GM23338 (cell line): ENCODE data around the gene APEX1. TPM values are rescaled to one million over a fixed set of nuclear protein-coding genes. Genes with fewer than 3 reads are reported as not detected.

Experiments used
- ATAC-seq: fragments of 200-7000 bp; cut with Tn5 transposase; 3 replicates; pipeline ENCODE4 v1.9.1; 2020
- DNase-seq: peaks from one replicate; pipeline ENCODE4 v3.0.0-alpha.2; 2015; ENCODE audit warnings: low spot score
- H2AFZ ChIP-seq: fragments of 200-600 bp; sonication (generic); 2 replicates; pipeline ENCODE4 v1.8.0; 2016; ENCODE audit warnings: antibody characterized with exemption, mild to moderate bottlenecking, moderate library complexity
- H3F3A ChIP-seq: fragments of 200-600 bp; sonication (generic); replicated peaks from 2 replicates; pipeline ENCODE4 v1.8.0; 2017; ENCODE audit warnings: antibody characterized with exemption, mixed run types, low read depth
- H3K27ac ChIP-seq: fragments of 200-600 bp; sonication (generic); 2 replicates; pipeline ENCODE4 v1.6.1; 2016; ENCODE audit warnings: low read depth
- H3K27me3 ChIP-seq: fragments of 200-600 bp; sonication (generic); 2 replicates; pipeline ENCODE4 v1.8.0; 2016; ENCODE audit warnings: mild to moderate bottlenecking, mixed run types, moderate library complexity; ENCODE audit not compliant: insufficient read depth
- H3K36me3 ChIP-seq: fragments of 200-600 bp; sonication (generic); 2 replicates; pipeline ENCODE4 v1.8.0; 2016; ENCODE audit warnings: mild to moderate bottlenecking; ENCODE audit not compliant: insufficient read depth
- H3K4me1 ChIP-seq: fragments of 200-600 bp; sonication (generic); 2 replicates; pipeline ENCODE4 v1.8.0; 2016; ENCODE audit warnings: mild to moderate bottlenecking, moderate library complexity; ENCODE audit not compliant: insufficient read depth
- H3K4me2 ChIP-seq: fragments of 200-600 bp; sonication (generic); 2 replicates; pipeline ENCODE4 v1.7.1; 2017; ENCODE audit warnings: mixed run types
- H3K4me3 ChIP-seq: fragments of 200-600 bp; sonication (generic); 2 replicates; pipeline ENCODE4 v1.6.1; 2016; ENCODE audit warnings: mixed run types
- H3K79me2 ChIP-seq: fragments of 200-600 bp; sonication (generic); replicated peaks from 2 replicates; pipeline ENCODE4 v1.8.0; 2017; ENCODE audit warnings: mild to moderate bottlenecking; ENCODE audit not compliant: insufficient read depth
- H3K9me2 ChIP-seq: fragments of 200-600 bp; sonication (generic); 2 replicates; pipeline ENCODE4 v1.8.0; 2017; ENCODE audit not compliant: insufficient read depth
- H4K20me1 ChIP-seq: fragments of 200-600 bp; sonication (generic); replicated peaks from 2 replicates; pipeline ENCODE4 v1.8.0; 2017; ENCODE audit warnings: mild to moderate bottlenecking; ENCODE audit not compliant: insufficient read depth
- H3K27ac Mint-ChIP-seq: 2 replicates; pipeline ENCODE4 v1.8.0; 2020; ENCODE audit warnings: inconsistent platforms, mild to moderate bottlenecking, moderate library complexity, mixed read lengths
- H3K27me3 Mint-ChIP-seq: 3 replicates; pipeline ENCODE4 v1.8.0; 2022; ENCODE audit warnings: low read depth, mild to moderate bottlenecking, moderate library complexity, mixed read lengths, inconsistent platforms; ENCODE audit not compliant: insufficient read depth, poor library complexity
- H3K36me3 Mint-ChIP-seq: 3 replicates; pipeline ENCODE4 v1.8.0; 2021; ENCODE audit warnings: low read depth, mild to moderate bottlenecking, inconsistent platforms, moderate library complexity, mixed read lengths
- H3K4me1 Mint-ChIP-seq: 3 replicates; pipeline ENCODE4 v1.8.0; 2020; ENCODE audit warnings: mild to moderate bottlenecking, inconsistent platforms, mixed read lengths
- H3K4me3 Mint-ChIP-seq: 3 replicates; pipeline ENCODE4 v1.8.0; 2021; ENCODE audit warnings: moderate library complexity, mild to moderate bottlenecking, inconsistent platforms, mixed read lengths
- H3K9me3 Mint-ChIP-seq: 3 replicates; pipeline ENCODE4 v1.8.0; 2020; ENCODE audit warnings: moderate library complexity, mild to moderate bottlenecking, inconsistent platforms, mixed read lengths
- CREB1 ChIP-seq: fragments of 250-450 bp; sonication (Bioruptor Pico); IDR thresholded peaks from 2 replicates; pipeline ENCODE4 v1.5.0; 2020; ENCODE audit warnings: low read depth, mild to moderate bottlenecking, moderate library complexity
- EZH2 ChIP-seq: fragments of 200-600 bp; sonication (generic); IDR thresholded peaks from one replicate; pipeline ENCODE4 v1.8.0; 2017; ENCODE audit warnings: antibody characterized with exemption, mild to moderate bottlenecking, low read depth; ENCODE audit not compliant: unreplicated experiment
- EZH2phosphoT487 ChIP-seq: fragments of 200-600 bp; sonication (generic); IDR thresholded peaks from one replicate; pipeline ENCODE4 v1.8.1; 2018; ENCODE audit warnings: antibody characterized with exemption; ENCODE audit not compliant: unreplicated experiment
- JUNB ChIP-seq: IDR thresholded peaks from one replicate; pipeline ENCODE4 v1.6.1; 2016; ENCODE audit warnings: antibody characterized with exemption; ENCODE audit not compliant: unreplicated experiment
- NANOG ChIP-seq: IDR thresholded peaks from 2 replicates; pipeline ENCODE4 v1.6.1; 2016; ENCODE audit warnings: antibody characterized with exemption, borderline replicate concordance
- POLR2AphosphoS5 ChIP-seq: IDR thresholded peaks from 2 replicates; pipeline ENCODE4 v1.6.1; 2016; ENCODE audit warnings: antibody characterized with exemption, low read depth
- STAT1 ChIP-seq: IDR thresholded peaks from one replicate; pipeline ENCODE4 v1.6.1; 2016; ENCODE audit warnings: antibody characterized with exemption; ENCODE audit not compliant: unreplicated experiment
- ZNF331 ChIP-seq: fragments of 250-450 bp; sonication (Bioruptor Pico); IDR thresholded peaks from 2 replicates; pipeline ENCODE4 v1.5.0; 2020; ENCODE audit warnings: low read depth, mild to moderate bottlenecking, moderate library complexity
- polyA plus RNA-seq: library from polyadenylated mRNA; unstranded; fragments of >200 nt; fragmentation: Nextera tagmentation; extraction: Ambion mirVana; gene quantifications from 2 replicates; pipeline ENCODE4 v1.2.1, GENCODE V29; 2016
- total RNA-seq: library from RNA; depleted of rRNA; stranded (reverse); fragments of >200 nt; shearing (Covaris generic); gene quantifications from 2 replicates; pipeline ENCODE4 v1.2.3, GENCODE V29; 2014
- TF ChIP-seq, protein P1 (sequence below): IDR thresholded peaks from one replicate; pipeline ENCODE4 v1.6.1; 2018; ENCODE audit warnings: antibody characterized with exemption; ENCODE audit not compliant: unreplicated experiment
- TF ChIP-seq, protein P2 (sequence below): fragments of 250-450 bp; sonication (Bioruptor Pico); IDR thresholded peaks from 2 replicates; pipeline ENCODE4 v1.5.0; 2020; ENCODE audit warnings: mild to moderate bottlenecking, moderate library complexity
- TF ChIP-seq, protein P3 (sequence below), 2 experiments: fragments of 200-600 bp in 1 of 2; sonication (generic) in 1 of 2; conservative IDR thresholded peaks; 2 replicates each; pipeline versions ENCODE4 v1.5.1 to v1.6.1; 2016 to 2017; ENCODE audit warnings: antibody characterized with exemption in 2 of 2, low read depth in 2 of 2, mild to moderate bottlenecking in 2 of 2, moderate library complexity in 1 of 2
- TF ChIP-seq, protein P4 (sequence below): IDR thresholded peaks from 2 replicates; pipeline ENCODE4 v1.6.1; 2016; ENCODE audit warnings: antibody characterized with exemption

The APEX1 gene
- total and polyA plus RNA-seq, 2 experiments from 2014 or later = 247 to 279 TPM

DNA sequence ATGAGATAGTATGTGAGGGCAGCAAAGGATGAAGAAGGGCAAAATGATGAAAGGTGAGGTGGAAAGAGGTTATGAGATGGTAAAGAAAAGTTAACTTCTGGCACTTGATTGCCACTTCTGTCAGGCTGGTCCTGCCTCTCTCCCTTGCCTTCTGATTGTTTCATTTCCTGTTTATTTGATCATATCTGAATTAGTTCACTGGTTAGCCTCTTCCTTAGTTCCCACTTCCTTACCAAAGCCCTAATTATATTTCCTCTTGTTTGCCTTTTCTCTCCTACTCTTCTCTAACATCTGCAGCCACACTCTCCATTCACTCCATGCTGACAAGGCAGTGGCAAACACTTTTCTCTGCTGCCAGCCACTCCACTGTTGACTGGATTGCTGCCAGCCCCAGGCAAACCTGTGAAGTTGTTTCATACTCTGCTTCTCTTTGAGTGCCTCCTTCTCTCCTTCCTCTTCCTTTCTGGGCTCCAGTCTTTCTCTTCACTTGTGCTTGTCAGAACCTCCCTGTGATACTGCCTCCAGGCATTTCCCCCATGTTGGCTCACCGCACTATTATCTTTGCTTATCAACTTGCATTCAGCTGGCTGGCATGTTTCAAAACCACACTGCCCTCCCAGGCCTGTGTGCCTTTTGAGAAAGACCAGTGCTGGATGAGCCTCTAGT is 22.3 kb downstream of the APEX1 start:
- H2AFZ ChIP-seq = no peak overlapping the region
- H3K4me1 ChIP-seq = peaks cover 12% of the 10 kb centered on the region
- peaks cover 11% of the 10 kb centered on the region for H3K79me2 ChIP-seq
- ATAC-seq (no peak), DNase-seq (no peak)
- Mint-ChIP-seq H3K4me1 (peaks cover 9% of the 10 kb centered on the region), H3K4me3 (no peak overlapping the region), H3K27ac (0 out of 2 replicates have a peak overlapping the region, but pooled peaks have one; percentile 4), H3K36me3 (peaks cover 60% of the 10 kb centered on the region), H3K9me3 (no peaks in the 10 kb centered on the region), H3K27me3 (no peaks in the 10 kb centered on the region)
- no peak for TF ChIP-seq POLR2AphosphoS5
- TF ChIP-seq ZNF331 (CRISPR knock-in tag) = no peak
- TF ChIP-seq, protein P1, sequence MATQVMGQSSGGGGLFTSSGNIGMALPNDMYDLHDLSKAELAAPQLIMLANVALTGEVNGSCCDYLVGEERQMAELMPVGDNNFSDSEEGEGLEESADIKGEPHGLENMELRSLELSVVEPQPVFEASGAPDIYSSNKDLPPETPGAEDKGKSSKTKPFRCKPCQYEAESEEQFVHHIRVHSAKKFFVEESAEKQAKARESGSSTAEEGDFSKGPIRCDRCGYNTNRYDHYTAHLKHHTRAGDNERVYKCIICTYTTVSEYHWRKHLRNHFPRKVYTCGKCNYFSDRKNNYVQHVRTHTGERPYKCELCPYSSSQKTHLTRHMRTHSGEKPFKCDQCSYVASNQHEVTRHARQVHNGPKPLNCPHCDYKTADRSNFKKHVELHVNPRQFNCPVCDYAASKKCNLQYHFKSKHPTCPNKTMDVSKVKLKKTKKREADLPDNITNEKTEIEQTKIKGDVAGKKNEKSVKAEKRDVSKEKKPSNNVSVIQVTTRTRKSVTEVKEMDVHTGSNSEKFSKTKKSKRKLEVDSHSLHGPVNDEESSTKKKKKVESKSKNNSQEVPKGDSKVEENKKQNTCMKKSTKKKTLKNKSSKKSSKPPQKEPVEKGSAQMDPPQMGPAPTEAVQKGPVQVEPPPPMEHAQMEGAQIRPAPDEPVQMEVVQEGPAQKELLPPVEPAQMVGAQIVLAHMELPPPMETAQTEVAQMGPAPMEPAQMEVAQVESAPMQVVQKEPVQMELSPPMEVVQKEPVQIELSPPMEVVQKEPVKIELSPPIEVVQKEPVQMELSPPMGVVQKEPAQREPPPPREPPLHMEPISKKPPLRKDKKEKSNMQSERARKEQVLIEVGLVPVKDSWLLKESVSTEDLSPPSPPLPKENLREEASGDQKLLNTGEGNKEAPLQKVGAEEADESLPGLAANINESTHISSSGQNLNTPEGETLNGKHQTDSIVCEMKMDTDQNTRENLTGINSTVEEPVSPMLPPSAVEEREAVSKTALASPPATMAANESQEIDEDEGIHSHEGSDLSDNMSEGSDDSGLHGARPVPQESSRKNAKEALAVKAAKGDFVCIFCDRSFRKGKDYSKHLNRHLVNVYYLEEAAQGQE = no peak
- no peak for TF ChIP-seq JUNB
- TF ChIP-seq, protein P2, sequence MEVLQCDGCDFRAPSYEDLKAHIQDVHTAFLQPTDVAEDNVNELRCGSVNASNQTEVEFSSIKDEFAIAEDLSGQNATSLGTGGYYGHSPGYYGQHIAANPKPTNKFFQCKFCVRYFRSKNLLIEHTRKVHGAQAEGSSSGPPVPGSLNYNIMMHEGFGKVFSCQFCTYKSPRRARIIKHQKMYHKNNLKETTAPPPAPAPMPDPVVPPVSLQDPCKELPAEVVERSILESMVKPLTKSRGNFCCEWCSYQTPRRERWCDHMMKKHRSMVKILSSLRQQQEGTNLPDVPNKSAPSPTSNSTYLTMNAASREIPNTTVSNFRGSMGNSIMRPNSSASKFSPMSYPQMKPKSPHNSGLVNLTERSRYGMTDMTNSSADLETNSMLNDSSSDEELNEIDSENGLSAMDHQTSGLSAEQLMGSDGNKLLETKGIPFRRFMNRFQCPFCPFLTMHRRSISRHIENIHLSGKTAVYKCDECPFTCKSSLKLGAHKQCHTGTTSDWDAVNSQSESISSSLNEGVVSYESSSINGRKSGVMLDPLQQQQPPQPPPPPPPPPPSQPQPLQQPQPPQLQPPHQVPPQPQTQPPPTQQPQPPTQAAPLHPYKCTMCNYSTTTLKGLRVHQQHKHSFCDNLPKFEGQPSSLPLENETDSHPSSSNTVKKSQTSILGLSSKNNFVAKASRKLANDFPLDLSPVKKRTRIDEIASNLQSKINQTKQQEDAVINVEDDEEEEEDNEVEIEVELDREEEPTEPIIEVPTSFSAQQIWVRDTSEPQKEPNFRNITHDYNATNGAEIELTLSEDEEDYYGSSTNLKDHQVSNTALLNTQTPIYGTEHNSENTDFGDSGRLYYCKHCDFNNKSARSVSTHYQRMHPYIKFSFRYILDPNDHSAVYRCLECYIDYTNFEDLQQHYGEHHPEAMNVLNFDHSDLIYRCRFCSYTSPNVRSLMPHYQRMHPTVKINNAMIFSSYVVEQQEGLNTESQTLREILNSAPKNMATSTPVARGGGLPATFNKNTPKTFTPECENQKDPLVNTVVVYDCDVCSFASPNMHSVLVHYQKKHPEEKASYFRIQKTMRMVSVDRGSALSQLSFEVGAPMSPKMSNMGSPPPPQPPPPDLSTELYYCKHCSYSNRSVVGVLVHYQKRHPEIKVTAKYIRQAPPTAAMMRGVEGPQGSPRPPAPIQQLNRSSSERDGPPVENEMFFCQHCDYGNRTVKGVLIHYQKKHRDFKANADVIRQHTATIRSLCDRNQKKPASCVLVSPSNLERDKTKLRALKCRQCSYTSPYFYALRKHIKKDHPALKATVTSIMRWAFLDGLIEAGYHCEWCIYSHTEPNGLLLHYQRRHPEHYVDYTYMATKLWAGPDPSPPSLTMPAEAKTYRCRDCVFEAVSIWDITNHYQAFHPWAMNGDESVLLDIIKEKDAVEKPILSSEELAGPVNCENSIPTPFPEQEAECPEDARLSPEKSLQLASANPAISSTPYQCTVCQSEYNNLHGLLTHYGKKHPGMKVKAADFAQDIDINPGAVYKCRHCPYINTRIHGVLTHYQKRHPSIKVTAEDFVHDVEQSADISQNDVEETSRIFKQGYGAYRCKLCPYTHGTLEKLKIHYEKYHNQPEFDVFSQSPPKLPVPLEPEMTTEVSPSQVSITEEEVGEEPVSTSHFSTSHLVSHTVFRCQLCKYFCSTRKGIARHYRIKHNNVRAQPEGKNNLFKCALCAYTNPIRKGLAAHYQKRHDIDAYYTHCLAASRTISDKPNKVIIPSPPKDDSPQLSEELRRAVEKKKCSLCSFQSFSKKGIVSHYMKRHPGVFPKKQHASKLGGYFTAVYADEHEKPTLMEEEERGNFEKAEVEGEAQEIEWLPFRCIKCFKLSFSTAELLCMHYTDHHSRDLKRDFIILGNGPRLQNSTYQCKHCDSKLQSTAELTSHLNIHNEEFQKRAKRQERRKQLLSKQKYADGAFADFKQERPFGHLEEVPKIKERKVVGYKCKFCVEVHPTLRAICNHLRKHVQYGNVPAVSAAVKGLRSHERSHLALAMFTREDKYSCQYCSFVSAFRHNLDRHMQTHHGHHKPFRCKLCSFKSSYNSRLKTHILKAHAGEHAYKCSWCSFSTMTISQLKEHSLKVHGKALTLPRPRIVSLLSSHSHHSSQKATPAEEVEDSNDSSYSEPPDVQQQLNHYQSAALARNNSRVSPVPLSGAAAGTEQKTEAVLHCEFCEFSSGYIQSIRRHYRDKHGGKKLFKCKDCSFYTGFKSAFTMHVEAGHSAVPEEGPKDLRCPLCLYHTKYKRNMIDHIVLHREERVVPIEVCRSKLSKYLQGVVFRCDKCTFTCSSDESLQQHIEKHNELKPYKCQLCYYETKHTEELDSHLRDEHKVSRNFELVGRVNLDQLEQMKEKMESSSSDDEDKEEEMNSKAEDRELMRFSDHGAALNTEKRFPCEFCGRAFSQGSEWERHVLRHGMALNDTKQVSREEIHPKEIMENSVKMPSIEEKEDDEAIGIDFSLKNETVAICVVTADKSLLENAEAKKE (CRISPR knock-in tag) = no peak
- TF ChIP-seq EZH2 = no peak
- TF ChIP-seq, protein P3, sequence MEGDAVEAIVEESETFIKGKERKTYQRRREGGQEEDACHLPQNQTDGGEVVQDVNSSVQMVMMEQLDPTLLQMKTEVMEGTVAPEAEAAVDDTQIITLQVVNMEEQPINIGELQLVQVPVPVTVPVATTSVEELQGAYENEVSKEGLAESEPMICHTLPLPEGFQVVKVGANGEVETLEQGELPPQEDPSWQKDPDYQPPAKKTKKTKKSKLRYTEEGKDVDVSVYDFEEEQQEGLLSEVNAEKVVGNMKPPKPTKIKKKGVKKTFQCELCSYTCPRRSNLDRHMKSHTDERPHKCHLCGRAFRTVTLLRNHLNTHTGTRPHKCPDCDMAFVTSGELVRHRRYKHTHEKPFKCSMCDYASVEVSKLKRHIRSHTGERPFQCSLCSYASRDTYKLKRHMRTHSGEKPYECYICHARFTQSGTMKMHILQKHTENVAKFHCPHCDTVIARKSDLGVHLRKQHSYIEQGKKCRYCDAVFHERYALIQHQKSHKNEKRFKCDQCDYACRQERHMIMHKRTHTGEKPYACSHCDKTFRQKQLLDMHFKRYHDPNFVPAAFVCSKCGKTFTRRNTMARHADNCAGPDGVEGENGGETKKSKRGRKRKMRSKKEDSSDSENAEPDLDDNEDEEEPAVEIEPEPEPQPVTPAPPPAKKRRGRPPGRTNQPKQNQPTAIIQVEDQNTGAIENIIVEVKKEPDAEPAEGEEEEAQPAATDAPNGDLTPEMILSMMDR (conservative IDR thresholded peaks at IDR 0.05; ENCODE audit: low read depth in 2 of 2) = no peak
- TF ChIP-seq EZH2phosphoT487 = no peak
- TF ChIP-seq NANOG = no peak
- TF ChIP-seq, protein P4, sequence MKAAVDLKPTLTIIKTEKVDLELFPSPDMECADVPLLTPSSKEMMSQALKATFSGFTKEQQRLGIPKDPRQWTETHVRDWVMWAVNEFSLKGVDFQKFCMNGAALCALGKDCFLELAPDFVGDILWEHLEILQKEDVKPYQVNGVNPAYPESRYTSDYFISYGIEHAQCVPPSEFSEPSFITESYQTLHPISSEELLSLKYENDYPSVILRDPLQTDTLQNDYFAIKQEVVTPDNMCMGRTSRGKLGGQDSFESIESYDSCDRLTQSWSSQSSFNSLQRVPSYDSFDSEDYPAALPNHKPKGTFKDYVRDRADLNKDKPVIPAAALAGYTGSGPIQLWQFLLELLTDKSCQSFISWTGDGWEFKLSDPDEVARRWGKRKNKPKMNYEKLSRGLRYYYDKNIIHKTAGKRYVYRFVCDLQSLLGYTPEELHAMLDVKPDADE = no peak
- no peak for TF ChIP-seq CREB1 (CRISPR knock-in tag)
- no peak for TF ChIP-seq STAT1
- H3K27ac ChIP-seq = peak overlapping the region; percentile 61; the same call in 1 of the 2 replicates
- no peaks in the 10 kb centered on the region for H3K9me2 ChIP-seq
- peaks cover 47% of the 10 kb centered on the region for H3K36me3 ChIP-seq
- peaks cover 10% of the 10 kb centered on the region; the same call in 1 of the 2 replicates for H3F3A ChIP-seq
- no peak overlapping the region for H3K4me2 ChIP-seq
- H3K4me3 ChIP-seq = no peak overlapping the region
- H3K27me3 ChIP-seq = no peaks in the 10 kb centered on the region
- H4K20me1 ChIP-seq = no peaks in the 10 kb centered on the region; the same call in 1 of the 2 replicates
